ENCODE data around the gene SPINK2.

The SPINK2 gene

DNA sequence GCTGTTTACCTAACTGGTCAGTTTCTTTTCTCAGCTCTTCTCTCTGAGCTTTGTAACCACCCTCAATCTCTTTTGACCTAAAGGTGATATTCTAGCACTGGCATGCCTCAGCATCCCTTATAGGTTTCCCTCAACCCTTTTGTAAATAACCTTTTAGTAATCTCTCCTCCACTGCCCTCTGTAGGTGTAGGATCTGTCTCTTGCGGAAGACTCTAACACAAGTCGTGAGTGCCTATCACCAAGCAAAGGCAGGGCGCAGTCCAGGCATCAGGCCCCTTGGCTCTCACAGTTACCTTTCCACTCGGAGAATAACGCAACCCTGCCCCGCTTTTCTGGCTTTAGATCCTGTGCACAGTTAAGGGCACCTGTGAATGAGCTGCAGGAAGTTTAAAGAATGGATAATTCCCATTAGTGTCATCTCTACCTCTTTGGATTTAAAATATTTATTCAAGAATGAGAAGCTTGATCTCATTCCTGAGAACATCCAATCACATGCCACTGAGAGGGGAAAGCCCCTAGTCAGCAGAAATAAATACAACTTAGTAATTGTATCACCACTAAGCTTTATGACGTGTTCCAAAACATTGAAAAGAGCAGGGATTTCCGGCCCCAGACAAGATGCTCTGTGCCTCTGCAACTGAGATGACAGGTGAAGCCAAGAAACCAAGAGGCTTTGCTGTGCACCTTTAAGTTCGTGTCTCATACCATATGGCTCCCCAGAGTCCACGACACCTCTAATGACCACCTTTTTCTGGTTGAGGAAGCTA, 58.8 kb downstream of the SPINK2 start:
- TF ChIP-seq ZBTB7A (IDR thresholded peaks at IDR 0.05; ENCODE audit: low read depth) (no peak), TAF1 (IDR thresholded peaks at IDR 0.05; ENCODE audit: low read depth) (no peak), TEAD4 (IDR thresholded peaks at IDR 0.05) (no peak)

- no peak for TF ChIP-seq YY1 (IDR thresholded peaks at IDR 0.05; ENCODE audit: low read depth)
These were observed 61.3 kb downstream of the SPINK2 start for GRCh38 chr4:56760183-56760582.
